Muscle layer of colon (tissue), 2 donors: ENCODE measurements around the gene CDH6.

Experiments used
- H3K27ac ChIP-seq: one replicate; pipeline ENCODE4 v1.7.0; 2013; ENCODE audit warnings: low read depth, mild to moderate bottlenecking, low read length, moderate library complexity
- H3K27me3 ChIP-seq, 2 donors: one replicate each; pipeline ENCODE4 v1.7.0; 2013; ENCODE audit warnings: low read length in 2 of 2, mild to moderate bottlenecking in 2 of 2; ENCODE audit not compliant: insufficient read depth in 2 of 2, control insufficient read depth in 1 of 2
- H3K36me3 ChIP-seq: one replicate; pipeline ENCODE4 v1.7.0; 2013; ENCODE audit warnings: mild to moderate bottlenecking, low read length; ENCODE audit not compliant: insufficient read depth
- H3K4me1 ChIP-seq: one replicate; pipeline ENCODE4 v1.7.0; 2013; ENCODE audit warnings: mild to moderate bottlenecking, low read length; ENCODE audit not compliant: insufficient read depth
- H3K4me3 ChIP-seq, 2 donors: one replicate each; pipeline ENCODE4 v1.7.0; 2013; ENCODE audit warnings: low read length in 2 of 2, low read depth in 1 of 2, mild to moderate bottlenecking in 1 of 2, moderate library complexity in 1 of 2
- H3K9ac ChIP-seq: one replicate; pipeline ENCODE4 v1.7.0; 2013; ENCODE audit warnings: low read length
- H3K9me3 ChIP-seq: one replicate; pipeline ENCODE4 v1.7.0; 2013; ENCODE audit warnings: mild to moderate bottlenecking, low read length
- donor health status: abdominal sarcoma.
- donor health status: Adenocarcinoma of cecum.

CDH6 gene

DNA sequence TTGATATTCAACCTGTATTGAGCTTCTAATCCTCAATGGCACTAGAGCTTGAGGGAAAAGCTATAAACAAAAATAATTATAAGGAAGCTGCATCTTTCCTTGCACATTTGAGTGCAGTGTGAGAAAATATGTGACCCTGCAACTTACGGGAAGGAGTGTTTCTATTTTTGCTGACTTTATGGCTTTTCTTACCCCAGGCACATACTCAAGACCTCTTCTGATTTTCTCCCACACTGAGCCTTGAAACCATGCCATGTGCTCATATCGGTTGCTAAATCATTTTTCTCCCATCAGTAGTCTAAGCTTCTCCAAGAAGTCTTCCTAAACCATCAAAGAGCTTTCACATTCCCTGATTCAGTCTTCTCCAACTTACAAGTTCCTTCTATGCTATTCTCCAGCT is 91.5 kb downstream of the CDH6 start:
- no peaks in the 10 kb centered on the region for H3K36me3 ChIP-seq
- no peak overlapping the region for H3K27ac ChIP-seq
- H3K4me3 ChIP-seq, result no peak overlapping the region
- no peaks in the 10 kb centered on the region for H3K9me3 ChIP-seq
- H3K4me1 ChIP-seq, result no peaks in the 10 kb centered on the region
- no peaks in the 10 kb centered on the region for H3K27me3 ChIP-seq
- H3K9ac ChIP-seq, result no peak overlapping the region

DNA sequence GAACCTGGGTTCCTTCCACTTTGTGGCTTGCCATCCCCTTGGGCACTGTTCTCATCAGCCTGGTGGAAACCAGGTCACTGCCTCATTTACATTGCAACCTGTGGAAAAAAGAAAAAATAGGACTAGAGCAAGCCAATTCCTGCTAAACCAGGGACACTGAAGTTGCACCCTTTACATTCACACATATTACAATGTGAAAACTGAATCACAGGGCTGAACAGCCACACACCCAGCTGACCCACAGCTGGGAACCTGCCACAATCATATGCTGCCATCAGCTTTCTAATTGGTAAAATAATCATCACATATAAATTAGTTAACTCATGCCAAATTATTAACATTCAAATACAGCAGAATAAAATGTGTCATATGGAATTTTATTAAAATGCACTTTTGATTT is 94.5 kb downstream of the CDH6 start:
- Histone ChIP-seq H3K27ac (no peak overlapping the region), H3K36me3 (no peaks in the 10 kb centered on the region), H3K27me3 (no peaks in the 10 kb centered on the region), H3K4me3 (no peak overlapping the region), H3K4me1 (no peaks in the 10 kb centered on the region), H3K9ac (no peak overlapping the region), H3K9me3 (no peaks in the 10 kb centered on the region)

DNA sequence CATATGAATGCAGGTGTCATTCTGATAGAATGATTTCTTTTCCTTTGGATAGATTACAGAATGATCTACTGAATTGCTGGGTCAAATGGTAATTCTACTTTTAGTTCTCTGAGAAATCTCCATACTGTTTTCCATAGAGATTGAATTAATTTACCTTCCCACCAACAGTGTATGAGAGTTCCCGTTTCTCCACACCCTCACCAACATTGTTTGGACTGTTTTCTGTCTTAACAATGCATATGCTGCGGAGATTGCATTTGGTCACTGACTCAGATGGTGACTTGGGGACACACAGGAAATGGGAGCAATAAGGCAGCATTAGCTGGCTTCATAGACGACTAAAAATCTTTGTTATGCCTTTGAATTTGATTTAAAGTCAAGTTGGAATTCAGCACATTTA is 95.9 kb downstream of the CDH6 start:
- no peaks in the 10 kb centered on the region for H3K4me1 ChIP-seq
- no peaks in the 10 kb centered on the region for H3K27me3 ChIP-seq
- no peak overlapping the region for H3K4me3 ChIP-seq
- H3K9me3 ChIP-seq, result no peaks in the 10 kb centered on the region
- H3K36me3 ChIP-seq, result no peaks in the 10 kb centered on the region
- no peak overlapping the region for H3K27ac ChIP-seq
- no peak overlapping the region for H3K9ac ChIP-seq

GRCh38 chr5:31291323-31291854 is 97.9 kb downstream of the CDH6 start:
- no peak overlapping the region for H3K27ac ChIP-seq
- no peak overlapping the region for H3K4me3 ChIP-seq
- H3K4me1 ChIP-seq, result no peaks in the 10 kb centered on the region
- H3K9me3 ChIP-seq, result no peaks in the 10 kb centered on the region
- no peaks in the 10 kb centered on the region for H3K27me3 ChIP-seq
- no peaks in the 10 kb centered on the region for H3K36me3 ChIP-seq
- H3K9ac ChIP-seq, result no peak overlapping the region

DNA sequence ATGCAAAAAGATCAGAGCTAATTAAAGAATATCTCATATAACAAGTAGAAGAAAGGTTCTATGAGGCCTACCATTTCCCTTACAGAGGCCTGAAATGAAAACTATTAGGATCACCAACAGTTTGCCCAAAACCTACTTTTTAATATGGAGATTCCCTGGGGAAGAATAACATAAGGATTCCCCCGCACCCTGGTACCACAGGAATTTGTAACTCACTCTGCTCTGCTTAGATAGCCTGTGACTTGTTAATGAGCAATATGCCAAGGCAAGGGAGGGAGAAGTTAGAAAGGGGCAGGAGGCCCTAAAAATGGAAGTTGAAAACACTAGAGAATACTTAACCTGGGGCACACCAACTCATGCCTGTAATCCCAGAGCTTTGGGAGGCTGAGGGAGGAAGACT is 107.0 kb downstream of the CDH6 start:
- no peaks in the 10 kb centered on the region for H3K9me3 ChIP-seq
- no peak overlapping the region for H3K9ac ChIP-seq
- H3K4me1 ChIP-seq, result no peaks in the 10 kb centered on the region
- H3K4me3 ChIP-seq, result no peak overlapping the region
- no peaks in the 10 kb centered on the region for H3K27me3 ChIP-seq
- H3K27ac ChIP-seq, result no peak overlapping the region
- H3K36me3 ChIP-seq, result no peaks in the 10 kb centered on the region

GRCh38 chr5:31301833-31302232 is 108.3 kb downstream of the CDH6 start:
- Histone ChIP-seq H3K4me1 (no peaks in the 10 kb centered on the region), H3K27ac (no peak overlapping the region), H3K36me3 (no peaks in the 10 kb centered on the region), H3K9ac (no peak overlapping the region), H3K4me3 (no peak overlapping the region), H3K27me3 (no peaks in the 10 kb centered on the region), H3K9me3 (no peaks in the 10 kb centered on the region)

- no peaks in the 10 kb centered on the region for H3K36me3 ChIP-seq
- no peak overlapping the region for H3K4me3 ChIP-seq
- no peaks in the 10 kb centered on the region for H3K27me3 ChIP-seq
- no peak overlapping the region for H3K27ac ChIP-seq
- no peaks in the 10 kb centered on the region for H3K9me3 ChIP-seq
- no peak overlapping the region for H3K9ac ChIP-seq
- no peaks in the 10 kb centered on the region for H3K4me1 ChIP-seq
Observed at GRCh38 chr5:31303688-31304087, 110.2 kb downstream of the CDH6 start.

DNA sequence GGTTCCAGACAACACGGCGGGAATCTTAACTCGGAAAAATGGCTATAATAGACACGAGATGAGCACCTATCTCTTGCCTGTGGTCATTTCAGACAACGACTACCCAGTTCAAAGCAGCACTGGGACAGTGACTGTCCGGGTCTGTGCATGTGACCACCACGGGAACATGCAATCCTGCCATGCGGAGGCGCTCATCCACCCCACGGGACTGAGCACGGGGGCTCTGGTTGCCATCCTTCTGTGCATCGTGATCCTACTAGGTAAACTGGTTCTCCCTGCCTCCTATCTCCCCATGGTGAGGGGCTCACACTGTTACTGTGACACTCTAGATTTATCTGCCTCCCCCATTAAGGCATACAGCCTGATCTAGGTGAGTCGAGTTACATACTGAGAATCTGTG is 124.2 kb downstream of the CDH6 start:
- no peak overlapping the region for H3K27ac ChIP-seq
- H3K27me3 ChIP-seq, result no peaks in the 10 kb centered on the region
- H3K36me3 ChIP-seq, result no peaks in the 10 kb centered on the region
- no peaks in the 10 kb centered on the region for H3K4me1 ChIP-seq
- no peak overlapping the region for H3K9ac ChIP-seq
- no peak overlapping the region for H3K4me3 ChIP-seq
- H3K9me3 ChIP-seq, result no peaks in the 10 kb centered on the region

- no peaks in the 10 kb centered on the region for H3K9me3 ChIP-seq
- no peaks in the 10 kb centered on the region for H3K27me3 ChIP-seq
- no peaks in the 10 kb centered on the region for H3K36me3 ChIP-seq
- H3K4me1 ChIP-seq, result no peaks in the 10 kb centered on the region
- no peak overlapping the region for H3K27ac ChIP-seq
- H3K9ac ChIP-seq, result no peak overlapping the region
- no peak overlapping the region for H3K4me3 ChIP-seq
Observed at GRCh38 chr5:31319335-31319734, 125.8 kb downstream of the CDH6 start.

- Histone ChIP-seq H3K27me3 (no peaks in the 10 kb centered on the region), H3K4me1 (no peaks in the 10 kb centered on the region), H3K9ac (no peak overlapping the region), H3K27ac (no peak overlapping the region), H3K9me3 (no peaks in the 10 kb centered on the region), H3K4me3 (no peak overlapping the region), H3K36me3 (no peaks in the 10 kb centered on the region)
Observed at GRCh38 chr5:31322946-31323345, 129.5 kb downstream of the CDH6 start.

GRCh38 chr5:31324842-31325241 is 131.4 kb downstream of the CDH6 start:
- no peak overlapping the region for H3K4me3 ChIP-seq
- H3K36me3 ChIP-seq, result no peaks in the 10 kb centered on the region
- no peaks in the 10 kb centered on the region for H3K4me1 ChIP-seq
- no peaks in the 10 kb centered on the region for H3K27me3 ChIP-seq
- no peak overlapping the region for H3K27ac ChIP-seq
- H3K9ac ChIP-seq, result no peak overlapping the region
- H3K9me3 ChIP-seq, result no peaks in the 10 kb centered on the region

- no peaks in the 10 kb centered on the region for H3K27me3 ChIP-seq
- H3K27ac ChIP-seq, result no peak overlapping the region
- H3K4me3 ChIP-seq, result no peak overlapping the region
- H3K9ac ChIP-seq, result no peak overlapping the region
- no peaks in the 10 kb centered on the region for H3K9me3 ChIP-seq
- no peaks in the 10 kb centered on the region for H3K4me1 ChIP-seq
- no peaks in the 10 kb centered on the region for H3K36me3 ChIP-seq
Observed at GRCh38 chr5:31328040-31328733, 134.7 kb downstream of the CDH6 start.
